C4-2B (cell line): Measurements from ENCODE around the gene TOR2A.

Experiments
- H3K27ac ChIP-seq: fragments of 450-650 bp; 2 replicates; pipeline ENCODE4 v1.5.1; 2017
- CTCF ChIP-seq: fragments of 450-650 bp; conservative IDR thresholded peaks from 2 replicates; pipeline ENCODE4 v1.5.1; 2017; ENCODE audit warnings: mild to moderate bottlenecking
- ZFX ChIP-seq: fragments of 450-650 bp; IDR thresholded peaks from 2 replicates; pipeline ENCODE4 v1.6.1; 2017

Gene TOR2A

GRCh38 chr9:127698985-127699670 is 36.0 kb downstream of the TOR2A start:
- TF ChIP-seq ZFX (no peak), CTCF (no peak)
- H3K27ac ChIP-seq = no peak overlapping the region

GRCh38 chr9:127698386-127698785 is 36.7 kb downstream of the TOR2A start:
- TF ChIP-seq ZFX (no peak), CTCF (no peak)
- no peak overlapping the region for H3K27ac ChIP-seq

GRCh38 chr9:127697575-127697974 is 37.5 kb downstream of the TOR2A start:
- TF ChIP-seq CTCF = no peak
- H3K27ac ChIP-seq = no peak overlapping the region

GRCh38 chr9:127694890-127695720 is 40.0 kb downstream of the TOR2A start:
- no peak for TF ChIP-seq ZFX
- no peak for TF ChIP-seq CTCF
- H3K27ac ChIP-seq = no peak overlapping the region

GRCh38 chr9:127693697-127694096 is 41.4 kb downstream of the TOR2A start:
- no peak overlapping the region for H3K27ac ChIP-seq
- TF ChIP-seq ZFX (no peak), CTCF (no peak)

GRCh38 chr9:127693143-127693542 is 42.0 kb downstream of the TOR2A start:
- H3K27ac ChIP-seq = no peak overlapping the region
- no peak for TF ChIP-seq CTCF
- no peak for TF ChIP-seq ZFX

GRCh38 chr9:127692071-127692470 is 43.0 kb downstream of the TOR2A start:
- H3K27ac ChIP-seq = no peak overlapping the region
- TF ChIP-seq CTCF = no peak
- TF ChIP-seq ZFX = no peak
